HepG2 (cell line): Measurements from ENCODE around the gene MYO18A.
A peak's percentile ranks its signal among the peaks of the same experiment; 100 is the strongest.

Experiments
- GATAD1 ChIP-seq: IDR thresholded peaks from 2 replicates; pipeline ENCODE4 v1.6.1; 2016; ENCODE audit warnings: missing genetic modification reagents, missing compliant biosample characterization
- HNF4A ChIP-seq: sonication (generic); formaldehyde crosslinking; IDR thresholded peaks from 2 replicates; pipeline ENCODE4 v1.4.0; 2020; ENCODE audit warnings: missing genetic modification reagents
- POLR2A ChIP-seq, 2 experiments: IDR thresholded peaks; 2 replicates each; pipeline ENCODE4 v1.6.1; 2011; ENCODE audit warnings: low read depth in 2 of 2, low read length in 2 of 2, mild to moderate bottlenecking in 1 of 2, moderate library complexity in 1 of 2; ENCODE audit not compliant: insufficient read depth in 1 of 2
- SYNCRIP ChIP-seq: fragments of 200-400 bp; formaldehyde crosslinking; IDR thresholded peaks from 2 replicates; pipeline ENCODE4 v1.6.1; 2018; ENCODE audit warnings: mild to moderate bottlenecking, low read depth, low read length; ENCODE audit not compliant: insufficient read depth
- TBP ChIP-seq: sonication (generic); formaldehyde crosslinking; IDR thresholded peaks from 2 replicates; pipeline ENCODE4 v1.5.0; 2020; ENCODE audit warnings: missing genetic modification reagents
- ZNF552 ChIP-seq: sonication (generic); formaldehyde crosslinking; IDR thresholded peaks from 2 replicates; pipeline ENCODE4 v1.9.0; 2022; ENCODE audit warnings: missing genetic modification reagents, mild to moderate bottlenecking, borderline replicate concordance
- ZNF816 ChIP-seq: sonication (generic); formaldehyde crosslinking; IDR thresholded peaks from 2 replicates; pipeline ENCODE4 v1.8.0; 2022; ENCODE audit warnings: missing genetic modification reagents, mild to moderate bottlenecking, borderline replicate concordance
- TF ChIP-seq, protein P1 (sequence below): IDR thresholded peaks from 2 replicates; pipeline ENCODE4 v1.6.1; 2018; ENCODE audit warnings: missing genetic modification reagents
- TF ChIP-seq, protein P2 (sequence below): conservative IDR thresholded peaks from 2 replicates; pipeline ENCODE4 v1.6.1; 2018; ENCODE audit warnings: missing genetic modification reagents
- TF ChIP-seq, protein P3 (sequence below): sonication (generic); formaldehyde crosslinking; IDR thresholded peaks from 2 replicates; pipeline ENCODE4 v1.5.0; 2020; ENCODE audit warnings: mild to moderate bottlenecking, missing genetic modification reagents, moderate library complexity

DNA sequence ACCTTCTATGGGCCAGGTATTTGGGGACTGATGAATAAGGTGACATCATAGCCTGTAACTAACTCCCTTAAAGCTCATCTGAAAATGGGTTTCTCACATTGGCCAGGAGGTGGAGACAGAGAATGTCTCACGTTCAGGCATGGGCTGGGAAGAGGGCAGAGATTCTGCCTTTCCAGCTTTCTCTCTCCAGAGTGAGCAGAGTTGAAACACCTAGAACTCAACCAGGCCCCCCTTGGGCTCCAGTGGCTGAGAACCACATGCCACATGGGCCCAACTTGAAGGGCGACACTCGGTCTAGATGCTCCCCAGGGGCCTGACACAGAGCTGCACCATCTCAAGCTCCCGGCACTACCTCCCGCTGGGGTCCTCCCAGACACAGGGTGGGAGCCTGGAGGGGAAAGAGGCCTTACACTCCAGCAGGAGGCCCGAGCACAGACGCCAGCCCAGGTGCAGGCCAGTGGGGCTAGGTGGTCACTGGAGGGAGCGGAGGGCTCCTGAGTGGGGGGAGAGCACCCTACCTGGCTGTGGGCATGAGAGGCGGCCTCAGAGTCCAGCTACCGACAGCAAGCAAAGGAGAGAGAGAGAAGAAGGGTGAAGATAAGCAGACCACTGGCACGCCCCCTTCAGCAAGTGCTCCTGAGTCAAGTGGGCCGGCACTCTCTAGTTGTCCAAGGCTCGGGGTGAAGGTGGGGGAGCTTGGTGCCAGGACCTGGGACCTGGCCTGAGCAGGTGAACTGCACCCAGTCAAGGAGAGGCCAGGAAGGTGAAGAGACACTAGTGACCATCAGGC lies 55.9 kb downstream of the MYO18A start:
- TF ChIP-seq, protein P1, sequence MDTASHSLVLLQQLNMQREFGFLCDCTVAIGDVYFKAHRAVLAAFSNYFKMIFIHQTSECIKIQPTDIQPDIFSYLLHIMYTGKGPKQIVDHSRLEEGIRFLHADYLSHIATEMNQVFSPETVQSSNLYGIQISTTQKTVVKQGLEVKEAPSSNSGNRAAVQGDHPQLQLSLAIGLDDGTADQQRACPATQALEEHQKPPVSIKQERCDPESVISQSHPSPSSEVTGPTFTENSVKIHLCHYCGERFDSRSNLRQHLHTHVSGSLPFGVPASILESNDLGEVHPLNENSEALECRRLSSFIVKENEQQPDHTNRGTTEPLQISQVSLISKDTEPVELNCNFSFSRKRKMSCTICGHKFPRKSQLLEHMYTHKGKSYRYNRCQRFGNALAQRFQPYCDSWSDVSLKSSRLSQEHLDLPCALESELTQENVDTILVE, result no peak
- TF ChIP-seq ZNF816 (CRISPR knock-in tag), result no peak
- TF ChIP-seq, protein P2, sequence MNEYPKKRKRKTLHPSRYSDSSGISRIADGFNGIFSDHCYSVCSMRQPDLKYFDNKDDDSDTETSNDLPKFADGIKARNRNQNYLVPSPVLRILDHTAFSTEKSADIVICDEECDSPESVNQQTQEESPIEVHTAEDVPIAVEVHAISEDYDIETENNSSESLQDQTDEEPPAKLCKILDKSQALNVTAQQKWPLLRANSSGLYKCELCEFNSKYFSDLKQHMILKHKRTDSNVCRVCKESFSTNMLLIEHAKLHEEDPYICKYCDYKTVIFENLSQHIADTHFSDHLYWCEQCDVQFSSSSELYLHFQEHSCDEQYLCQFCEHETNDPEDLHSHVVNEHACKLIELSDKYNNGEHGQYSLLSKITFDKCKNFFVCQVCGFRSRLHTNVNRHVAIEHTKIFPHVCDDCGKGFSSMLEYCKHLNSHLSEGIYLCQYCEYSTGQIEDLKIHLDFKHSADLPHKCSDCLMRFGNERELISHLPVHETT (CRISPR knock-in tag), result no peak
- TF ChIP-seq, protein P3, sequence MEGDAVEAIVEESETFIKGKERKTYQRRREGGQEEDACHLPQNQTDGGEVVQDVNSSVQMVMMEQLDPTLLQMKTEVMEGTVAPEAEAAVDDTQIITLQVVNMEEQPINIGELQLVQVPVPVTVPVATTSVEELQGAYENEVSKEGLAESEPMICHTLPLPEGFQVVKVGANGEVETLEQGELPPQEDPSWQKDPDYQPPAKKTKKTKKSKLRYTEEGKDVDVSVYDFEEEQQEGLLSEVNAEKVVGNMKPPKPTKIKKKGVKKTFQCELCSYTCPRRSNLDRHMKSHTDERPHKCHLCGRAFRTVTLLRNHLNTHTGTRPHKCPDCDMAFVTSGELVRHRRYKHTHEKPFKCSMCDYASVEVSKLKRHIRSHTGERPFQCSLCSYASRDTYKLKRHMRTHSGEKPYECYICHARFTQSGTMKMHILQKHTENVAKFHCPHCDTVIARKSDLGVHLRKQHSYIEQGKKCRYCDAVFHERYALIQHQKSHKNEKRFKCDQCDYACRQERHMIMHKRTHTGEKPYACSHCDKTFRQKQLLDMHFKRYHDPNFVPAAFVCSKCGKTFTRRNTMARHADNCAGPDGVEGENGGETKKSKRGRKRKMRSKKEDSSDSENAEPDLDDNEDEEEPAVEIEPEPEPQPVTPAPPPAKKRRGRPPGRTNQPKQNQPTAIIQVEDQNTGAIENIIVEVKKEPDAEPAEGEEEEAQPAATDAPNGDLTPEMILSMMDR (CRISPR knock-in tag), result peak; percentile 82
- no peak for TF ChIP-seq SYNCRIP
- TF ChIP-seq HNF4A (CRISPR knock-in tag), result no peak
- no peak for TF ChIP-seq POLR2A (IDR thresholded peaks at IDR 0.05; ENCODE audit: insufficient read depth in 1 of 2, low read depth in 2 of 2, low read length in 2 of 2)
- no peak for TF ChIP-seq TBP
- no peak for TF ChIP-seq GATAD1 (CRISPR knock-in tag)
- TF ChIP-seq ZNF552 (CRISPR knock-in tag), result no peak
